NCI-H82 (cell line): Measurements from ENCODE around the gene C1orf53.
A peak's percentile ranks its signal among the peaks of the same experiment; 100 is the strongest.

Source experiments
- DNase-seq: peaks from one replicate; lab custom pipeline; 2025; lab: John Stamatoyannopoulos, UW

The C1orf53 gene

GRCh38 chr1:197908716-197909220, 6.3 kb downstream of the C1orf53 start:
- DNase-seq, result no peak

DNA sequence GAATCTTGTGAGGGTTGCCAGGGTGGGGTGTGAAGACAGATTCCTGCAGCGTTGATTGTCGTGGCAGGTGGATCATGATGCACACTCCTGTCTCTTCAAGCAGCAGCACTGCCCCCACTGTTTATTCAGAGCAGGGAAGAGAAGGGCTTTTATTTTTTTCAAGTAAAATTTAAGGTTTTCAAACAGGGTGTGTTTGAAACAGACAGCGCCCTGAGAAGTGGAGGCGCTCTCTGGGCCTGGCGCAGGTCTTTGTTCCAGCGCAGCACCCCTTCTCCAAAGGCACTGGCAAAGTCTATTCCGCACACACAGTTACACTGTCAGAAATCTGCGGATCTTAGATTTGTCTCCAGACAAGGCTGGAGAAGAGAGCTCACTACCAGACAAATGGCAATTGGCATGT, 7.0 kb downstream of the C1orf53 start:
- DNase-seq, result no peak

GRCh38 chr1:197910120-197910991, 7.9 kb downstream of the C1orf53 start:
- DNase-seq, result no peak

GRCh38 chr1:197911111-197911856, 8.9 kb downstream of the C1orf53 start:
- peak; percentile 74 for DNase-seq

DNA sequence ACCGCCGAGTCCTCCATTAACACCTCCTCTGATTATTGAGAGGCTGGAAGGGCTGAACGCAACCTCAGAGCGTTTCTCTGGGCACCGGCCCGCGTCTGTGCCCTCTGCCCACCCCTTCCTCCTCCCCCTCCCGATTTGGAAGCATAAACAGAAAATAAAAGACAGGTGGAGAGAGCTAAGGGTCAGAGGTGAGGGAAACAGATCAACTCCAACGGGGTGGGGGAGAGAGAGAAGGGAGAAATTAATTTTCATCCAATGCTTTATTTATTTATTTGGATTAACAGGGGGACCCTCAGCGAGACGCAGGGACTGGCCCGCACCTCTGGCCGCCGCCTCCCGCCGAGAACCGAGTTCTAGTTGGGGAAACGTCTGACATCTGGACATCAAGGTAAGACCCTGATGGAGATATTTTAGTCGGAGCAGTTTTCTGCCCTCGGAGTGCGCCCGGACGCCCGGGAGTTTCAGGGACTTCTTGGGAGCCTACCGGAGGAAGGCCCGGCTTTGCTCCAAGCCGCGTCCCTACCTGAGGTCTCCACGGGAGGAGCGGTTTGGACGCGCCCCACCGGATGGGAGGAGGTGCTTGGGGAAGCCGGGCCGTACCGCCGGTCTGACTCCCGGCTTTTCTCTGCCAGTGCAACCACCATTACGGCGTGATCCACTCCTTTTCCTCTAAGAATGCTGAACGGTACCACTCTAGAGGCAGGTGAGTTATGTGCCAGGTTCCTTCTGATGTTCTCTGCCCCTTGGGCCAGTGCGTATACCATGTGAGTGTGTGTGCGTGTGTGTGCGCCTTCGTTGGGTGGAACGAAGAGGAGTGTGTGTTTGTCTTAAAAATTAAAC, 9.6 kb downstream of the C1orf53 start:
- DNase-seq, result peak; percentile 32

DNA sequence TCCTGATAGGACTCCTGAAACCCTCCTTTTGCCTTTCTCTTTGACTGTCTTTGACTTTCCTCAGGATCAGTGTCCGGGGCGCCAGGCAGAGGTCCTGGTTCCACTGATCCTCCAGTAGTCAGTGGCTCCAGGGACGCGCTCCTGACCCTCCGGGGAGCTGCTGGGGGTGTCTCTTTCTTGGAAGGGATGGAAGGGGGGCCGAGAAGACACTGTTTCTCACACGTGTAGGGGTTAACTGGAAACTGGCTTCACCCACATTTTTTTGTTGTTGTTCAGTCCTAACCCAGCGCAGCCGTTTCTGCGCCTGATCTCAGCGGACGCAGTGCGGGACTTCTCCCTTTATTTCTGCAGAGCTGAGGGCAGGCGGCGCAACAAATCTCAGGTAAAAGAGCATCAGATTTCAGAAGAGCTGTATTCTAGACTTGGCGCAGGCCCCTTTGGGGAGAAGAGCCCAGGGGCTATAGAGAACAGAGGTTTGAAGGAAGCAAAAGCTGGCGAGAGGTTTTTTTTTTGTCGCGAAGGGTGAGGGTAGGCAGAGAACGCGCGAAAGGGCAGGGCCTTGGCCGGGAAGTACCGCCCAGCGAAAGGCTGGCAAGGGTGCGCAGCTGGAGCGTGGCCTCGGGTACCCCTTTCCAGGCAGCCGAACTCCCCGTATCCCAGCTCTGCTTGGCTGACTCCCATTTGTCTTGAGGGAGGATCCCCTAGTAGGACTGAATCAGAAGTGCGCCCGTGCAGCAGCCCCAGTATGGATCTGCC, 10.5 kb downstream of the C1orf53 start:
- DNase-seq, result peak; percentile 32

GRCh38 chr1:197913495-197914276, 11.3 kb downstream of the C1orf53 start:
- DNase-seq, result peak; percentile 10

DNA sequence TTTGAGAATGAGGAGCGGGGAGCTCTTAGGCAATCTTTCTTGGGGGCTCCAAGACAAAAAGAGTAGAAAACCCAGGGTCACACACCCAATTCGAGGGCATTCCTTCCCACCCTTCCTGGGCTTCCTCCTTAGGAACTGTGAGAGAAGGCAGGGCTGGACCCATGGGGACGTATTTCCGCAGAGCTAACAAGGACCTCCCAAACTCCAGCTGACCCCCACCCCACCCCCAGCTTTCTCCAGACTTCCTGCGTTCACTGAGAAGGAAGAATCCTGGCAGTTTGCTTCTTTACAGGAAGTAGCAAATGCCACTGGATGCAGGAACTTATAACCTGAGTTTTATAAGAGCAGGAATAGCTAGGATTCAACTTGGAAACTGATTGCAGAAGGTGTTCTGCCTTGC, 12.1 kb downstream of the C1orf53 start:
- no peak for DNase-seq

DNA sequence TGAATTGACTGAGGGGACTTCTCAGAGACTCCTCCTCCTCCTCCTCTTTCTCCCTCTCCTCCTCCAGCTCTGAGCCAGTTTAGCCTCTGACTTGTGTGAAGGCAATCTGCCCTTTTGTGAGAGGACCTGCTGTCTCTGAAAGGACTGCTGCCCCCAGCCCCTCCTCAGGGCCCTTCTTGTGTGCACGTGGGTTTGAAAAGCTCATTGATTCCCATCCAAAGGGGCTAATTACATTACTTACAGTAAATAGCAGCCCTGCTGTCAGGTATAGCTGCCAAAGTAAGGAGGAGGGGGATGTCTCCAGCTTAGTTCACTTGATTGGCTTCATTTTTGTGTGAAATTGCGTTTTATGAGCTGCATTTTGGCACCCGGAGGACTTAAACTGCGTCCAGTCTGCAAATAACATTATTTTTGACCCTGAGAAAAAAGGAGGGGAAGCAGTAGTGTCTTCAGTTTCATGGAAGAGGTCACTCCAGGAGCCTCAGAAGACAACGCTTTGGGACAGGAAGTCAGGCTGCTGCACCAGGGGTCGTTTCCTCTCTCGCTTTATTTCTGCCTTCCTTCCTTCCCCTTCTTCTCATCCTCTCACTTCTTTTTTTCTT, 12.9 kb downstream of the C1orf53 start:
- peak; percentile 89 for DNase-seq

- DNase-seq, result peak; percentile 94
Measured at GRCh38 chr1:197915862-197916499, 13.6 kb downstream of the C1orf53 start.

- DNase-seq, result no peak
Measured at GRCh38 chr1:197916500-197916983, 14.1 kb downstream of the C1orf53 start.

DNA sequence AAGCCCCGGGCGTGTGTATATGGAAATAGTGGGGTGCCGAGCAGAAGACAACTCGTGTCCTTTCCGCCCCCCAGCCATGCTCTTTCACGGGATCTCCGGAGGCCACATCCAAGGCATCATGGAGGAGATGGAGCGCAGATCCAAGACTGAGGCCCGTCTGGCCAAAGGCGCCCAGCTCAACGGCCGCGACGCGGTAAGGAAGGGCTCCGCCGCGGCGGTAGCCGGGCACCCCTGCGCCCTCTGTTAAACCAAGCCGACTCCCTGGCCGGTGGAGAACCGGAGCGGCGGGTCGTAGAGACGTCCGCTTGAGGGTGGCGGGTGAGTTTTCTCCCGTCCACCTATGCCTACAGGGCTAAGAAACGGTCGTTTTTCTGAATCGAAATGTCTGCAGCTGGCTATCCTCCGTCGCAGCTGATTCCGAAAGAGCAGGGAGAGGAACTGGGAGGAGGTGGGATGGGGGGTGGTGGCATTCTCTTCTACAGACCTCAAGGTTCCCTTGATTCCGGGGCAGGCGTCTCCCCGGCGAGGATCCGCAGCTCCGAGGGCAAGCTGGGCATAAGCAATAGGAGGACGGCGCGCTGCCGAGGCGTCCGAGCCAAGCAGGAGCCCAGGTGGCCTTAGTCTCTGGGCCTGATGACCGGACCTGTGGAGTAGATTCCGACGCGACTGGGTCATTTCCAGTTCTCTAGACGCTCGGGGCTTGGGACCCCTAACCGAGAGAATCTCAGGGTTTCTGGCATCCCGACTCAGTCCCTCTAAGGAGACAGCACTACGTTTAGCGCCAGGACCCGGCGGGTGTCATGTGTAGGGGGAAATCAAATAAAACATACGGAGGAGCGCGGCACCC, 15.6 kb downstream of the C1orf53 start:
- peak; percentile 61 for DNase-seq

GRCh38 chr1:197918807-197919345, 16.4 kb downstream of the C1orf53 start:
- no peak for DNase-seq

DNA sequence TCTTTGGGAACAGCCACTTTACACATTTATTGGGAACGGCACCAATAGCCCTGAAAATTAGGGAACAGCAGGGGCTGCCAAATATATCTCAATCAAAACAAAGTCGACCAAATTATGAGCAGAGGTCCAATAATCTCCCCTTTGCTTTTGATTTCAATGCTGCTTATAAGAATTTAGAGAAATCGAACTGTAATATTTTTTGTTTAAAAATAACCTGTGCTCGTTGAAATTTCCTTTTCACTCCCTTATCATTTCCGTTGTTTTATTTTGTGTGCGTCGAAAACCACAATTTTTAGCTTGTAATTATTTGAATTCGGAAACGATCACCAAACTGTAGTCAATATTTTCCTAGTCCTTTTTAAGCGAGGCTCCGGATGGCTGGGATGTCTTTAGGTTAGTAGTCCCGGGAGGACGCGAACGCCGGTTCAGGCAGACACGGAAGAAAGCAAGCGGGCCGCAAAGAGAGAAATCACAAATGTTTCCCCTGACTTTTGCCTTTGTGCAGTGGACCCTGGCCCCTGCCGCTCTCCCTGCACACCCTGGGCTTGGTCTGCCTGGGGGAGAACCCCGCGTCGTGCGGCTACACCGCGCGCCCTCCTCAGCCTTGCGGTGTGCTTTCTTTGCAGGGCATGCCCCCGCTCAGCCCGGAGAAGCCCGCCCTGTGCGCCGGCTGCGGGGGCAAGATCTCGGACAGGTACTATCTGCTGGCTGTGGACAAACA, 17.1 kb downstream of the C1orf53 start:
- no peak for DNase-seq

- DNase-seq, result no peak
Measured at GRCh38 chr1:197920067-197920396, 17.6 kb downstream of the C1orf53 start.

DNA sequence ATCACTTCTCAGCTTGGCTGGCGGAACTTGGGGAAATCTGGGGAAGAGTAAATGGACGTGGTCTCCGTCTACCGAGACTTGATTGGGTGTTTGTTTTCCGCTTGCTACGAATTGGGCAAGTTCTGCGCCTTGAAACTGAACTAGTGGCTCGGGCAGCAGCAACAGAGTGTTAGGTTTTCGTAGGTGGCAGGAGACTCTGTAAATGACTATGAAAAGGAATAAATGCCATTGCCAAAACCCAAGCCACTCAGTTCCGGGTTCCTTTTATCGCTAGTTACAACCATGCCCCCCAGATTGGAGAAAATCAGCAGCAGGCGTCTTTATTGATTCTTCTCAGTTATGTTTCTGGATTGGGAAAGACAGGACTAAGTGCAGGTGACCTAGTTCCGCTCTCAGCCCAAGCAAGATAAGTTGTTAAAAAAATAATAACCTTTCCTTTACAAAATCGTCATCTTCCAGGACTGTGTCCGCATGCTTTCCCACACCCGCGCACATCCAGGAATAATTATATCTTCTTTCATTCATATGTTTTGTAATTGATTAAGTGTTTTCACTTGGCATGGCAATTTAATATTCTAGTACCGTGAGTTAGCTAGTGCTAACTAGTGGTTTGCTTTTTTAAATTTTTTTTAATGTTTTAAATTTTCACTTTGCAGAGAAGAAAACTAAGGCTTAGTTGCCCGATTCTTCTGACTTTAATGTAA, 18.1 kb downstream of the C1orf53 start:
- no peak for DNase-seq
